GM12891 (cell line): ENCODE results near the gene SMG6.
"Not testable (repeated sequence)": the region's sequence is repeated elsewhere in the genome, so short reads cannot be mapped to it uniquely, and the experiment has no call there.

Experiments used
- DNase-seq: peaks from one replicate; pipeline ENCODE4 v3.0.0; 2011; ENCODE audit warnings: low spot score; ENCODE audit not compliant: insufficient read length
- FAIRE-seq: peaks from 2 replicates; lab custom pipeline; 2011; peaks lifted over from hg19 to GRCh38; lab: Jason Lieb, UNC
- PAX5 ChIP-seq: IDR thresholded peaks from 2 replicates; pipeline ENCODE4 v1.6.1; 2011; ENCODE audit warnings: low read length, moderate library complexity, mild to moderate bottlenecking; ENCODE audit not compliant: insufficient read depth, severe bottlenecking
- POLR2A ChIP-seq: IDR thresholded peaks from 2 replicates; pipeline ENCODE4 v1.6.1; 2011; ENCODE audit warnings: low read depth, low read length, control low read depth
- POLR2AphosphoS5 ChIP-seq: IDR thresholded peaks from 2 replicates; pipeline ENCODE4 v1.6.1; 2011; ENCODE audit warnings: low read depth, low read length, control low read depth
- POU2F2 ChIP-seq: IDR thresholded peaks from 2 replicates; pipeline ENCODE4 v1.6.1; 2011; ENCODE audit warnings: low read depth, mild to moderate bottlenecking, control low read depth, low read length, moderate library complexity
- SPI1 ChIP-seq: IDR thresholded peaks from 2 replicates; pipeline ENCODE4 v1.6.1; 2011; ENCODE audit warnings: low read depth, low read length, control low read depth
- TAF1 ChIP-seq: IDR thresholded peaks from 2 replicates; pipeline ENCODE4 v1.6.1; 2011; ENCODE audit warnings: low read depth, low read length, control low read depth

The SMG6 gene

DNA sequence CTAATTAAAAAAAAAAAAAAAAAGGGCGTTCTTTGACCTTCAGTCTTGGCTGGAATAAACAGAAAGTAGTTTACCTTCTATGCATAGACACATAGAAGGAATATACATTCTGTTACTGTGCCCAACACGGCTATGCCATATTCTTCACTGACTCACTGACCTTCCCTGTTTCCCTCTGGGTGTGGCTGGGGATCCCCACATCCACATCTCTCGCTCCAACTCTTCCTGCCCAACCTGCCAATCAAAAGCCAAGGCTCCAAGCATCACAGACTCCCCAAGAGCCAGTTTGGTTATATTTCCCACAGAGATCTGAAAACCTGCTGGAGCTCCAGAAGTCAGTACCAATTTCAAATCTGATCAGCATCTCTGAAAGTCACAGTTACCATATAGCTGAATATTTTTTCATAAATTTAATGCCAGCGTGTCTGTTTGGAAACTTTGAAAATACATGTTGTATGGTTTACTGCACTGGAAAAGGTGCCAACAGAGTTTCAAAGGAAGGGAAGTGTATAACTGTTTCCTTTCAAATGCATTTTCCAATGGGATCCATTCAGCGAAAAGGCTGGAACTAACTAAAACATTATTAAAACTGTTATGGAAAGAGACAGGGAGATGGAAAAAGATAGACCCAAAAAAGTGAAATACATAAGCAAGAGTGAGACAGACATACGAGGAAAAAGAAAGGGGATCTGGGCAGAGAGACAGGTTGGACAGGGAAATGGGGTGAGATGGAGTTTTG is 91.8 kb downstream of the SMG6 start:
- TF ChIP-seq POLR2AphosphoS5 (no peak), TAF1 (no peak), POU2F2 (no peak), SPI1 (no peak), PAX5 (no peak), POLR2A (no peak)
- DNase-seq (no peak), FAIRE-seq (no peak)

GRCh38 chr17:2210726-2211125 is 92.9 kb downstream of the SMG6 start:
- FAIRE-seq (no peak), DNase-seq (no peak)
- TF ChIP-seq SPI1 (no peak), PAX5 (no peak), TAF1 (no peak), POLR2A (no peak), POLR2AphosphoS5 (no peak), POU2F2 (no peak)

GRCh38 chr17:2207815-2208515 is 95.6 kb downstream of the SMG6 start:
- TF ChIP-seq SPI1: no peak
- TF ChIP-seq POLR2A: no peak
- no peak for TF ChIP-seq TAF1
- no peak for TF ChIP-seq POLR2AphosphoS5
- TF ChIP-seq POU2F2: no peak
- TF ChIP-seq PAX5: no peak
- FAIRE-seq: peak; percentile 35
- no peak for DNase-seq

GRCh38 chr17:2204393-2204792 is 99.2 kb downstream of the SMG6 start:
- DNase-seq: no peak
- no peak for TF ChIP-seq POLR2A
- TF ChIP-seq PAX5: no peak
- peak; percentile 19; the same call in 1 of the 2 replicates for TF ChIP-seq SPI1
- FAIRE-seq: no peak

DNA sequence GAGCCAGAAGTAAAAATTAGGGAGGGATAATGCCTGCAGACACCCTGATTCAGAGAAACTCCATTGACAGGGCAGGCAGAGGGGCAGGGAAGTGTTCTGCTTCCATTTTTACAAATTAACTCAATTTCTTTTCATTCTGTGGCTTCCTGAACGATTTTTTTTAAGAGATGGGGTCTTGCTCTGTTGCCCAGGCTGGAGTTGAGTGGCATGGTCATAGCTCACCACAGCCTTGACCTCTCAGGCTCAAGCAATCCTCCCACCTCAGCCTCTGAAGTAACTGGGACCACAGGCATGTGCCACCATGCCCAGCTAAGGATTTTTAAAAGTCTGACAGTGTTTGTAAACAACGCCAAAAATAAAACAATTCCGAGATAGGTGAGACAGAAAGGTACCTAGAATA is 99.8 kb downstream of the SMG6 start:
- DNase-seq (no peak), FAIRE-seq (no peak)

DNA sequence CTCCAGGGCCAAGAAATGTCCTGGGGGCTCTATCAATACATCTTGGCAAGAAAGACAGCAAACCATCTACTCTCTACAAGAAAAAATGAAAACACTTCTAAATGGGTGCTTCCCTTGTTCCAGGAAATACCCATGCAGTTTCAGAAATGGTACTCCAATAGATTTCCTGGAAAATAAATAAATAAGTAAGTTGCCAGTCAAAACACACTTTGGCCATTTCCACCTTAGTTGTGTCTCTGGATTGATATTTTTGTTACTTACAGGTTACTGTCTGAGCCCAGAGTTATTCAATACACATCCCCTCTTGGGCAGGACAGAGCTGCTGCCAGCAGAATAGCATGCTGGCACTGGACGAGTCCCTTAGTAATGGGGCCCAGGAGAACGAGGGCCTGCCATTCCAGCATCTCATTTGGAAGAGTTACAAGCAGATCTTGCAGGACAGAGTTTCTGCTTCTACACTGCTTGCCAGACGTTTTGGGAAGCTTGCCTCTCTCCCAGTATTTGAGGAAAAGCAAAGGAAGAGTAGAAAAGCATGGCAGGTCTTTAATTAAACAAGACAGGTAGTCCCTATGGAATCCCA is 100.5 kb downstream of the SMG6 start:
- TF ChIP-seq SPI1 (no peak), POLR2AphosphoS5 (no peak), POLR2A (no peak), TAF1 (no peak), POU2F2 (no peak), PAX5 (no peak)
- no peak for DNase-seq
- no peak for FAIRE-seq

More for the DNA sequence above, 99.8 kb downstream of the SMG6 start:
- TF ChIP-seq POLR2AphosphoS5: no peak
- TF ChIP-seq PAX5: no peak
- TF ChIP-seq POLR2A: no peak
- TF ChIP-seq TAF1: no peak
- no peak for TF ChIP-seq POU2F2
- no peak for TF ChIP-seq SPI1

GRCh38 chr17:2202302-2202995 is 101.1 kb downstream of the SMG6 start:
- no peak for TF ChIP-seq SPI1
- no peak for TF ChIP-seq TAF1
- TF ChIP-seq PAX5: no peak
- no peak for TF ChIP-seq POLR2AphosphoS5

GRCh38 chr17:2199386-2199785 is 104.2 kb downstream of the SMG6 start:
- FAIRE-seq: not testable (repeated sequence)

More at GRCh38 chr17:2202302-2202995, 101.1 kb downstream of the SMG6 start:
- FAIRE-seq (no peak), DNase-seq (no peak)

GRCh38 chr17:2198927-2199326 is 104.7 kb downstream of the SMG6 start:
- no peak for DNase-seq
- no peak for FAIRE-seq
- no peak for TF ChIP-seq PAX5
- TF ChIP-seq SPI1: no peak

More at GRCh38 chr17:2199386-2199785, 104.2 kb downstream of the SMG6 start:
- not testable (repeated sequence) for DNase-seq

- DNase-seq: no peak
- FAIRE-seq: no peak
- TF ChIP-seq POLR2AphosphoS5 (no peak), SPI1 (no peak)
These were observed 106.3 kb downstream of the SMG6 start for GRCh38 chr17:2197271-2197670.
